ENCODE measurements around the gene CHEK1.
A peak's percentile ranks its signal among the peaks of the same experiment; 100 is the strongest.
"Not testable (repeated sequence)": the region's sequence is repeated elsewhere in the genome, so short reads cannot be mapped to it uniquely, and the experiment has no call there.

The CHEK1 gene

GRCh38 chr11:125624756-125625213, at the start of gene CHEK1:
CHEK1 (plus strand) TSS chr11:125625163; CDS start chr11:125626769, 1,606 bp downstream.
- DNase-seq (ENCODE audit: low read depth in 2 of 2) = no peak

DNA sequence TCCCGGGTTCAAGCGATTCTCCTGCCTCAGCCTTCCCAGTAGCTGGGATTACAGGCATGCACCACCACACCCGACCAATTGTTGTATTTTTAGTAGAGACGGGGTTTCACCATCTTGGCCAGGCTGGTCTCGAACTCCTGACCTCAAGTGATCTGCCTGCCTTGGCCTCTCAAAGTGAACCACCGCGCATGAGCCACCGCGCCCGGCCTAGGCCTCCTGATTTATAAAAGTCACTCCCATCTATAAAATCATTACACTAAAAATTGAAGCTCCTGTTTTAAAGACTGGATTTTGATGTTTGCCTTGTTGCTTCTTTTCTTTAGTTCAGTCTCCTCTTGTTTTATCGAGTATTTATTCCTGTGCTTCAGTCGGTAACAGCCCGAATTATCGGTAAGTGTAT, 47.8 kb upstream of the CHEK1 start:
- not testable (repeated sequence) for DNase-seq (ENCODE audit: low read depth in 2 of 2)

DNA sequence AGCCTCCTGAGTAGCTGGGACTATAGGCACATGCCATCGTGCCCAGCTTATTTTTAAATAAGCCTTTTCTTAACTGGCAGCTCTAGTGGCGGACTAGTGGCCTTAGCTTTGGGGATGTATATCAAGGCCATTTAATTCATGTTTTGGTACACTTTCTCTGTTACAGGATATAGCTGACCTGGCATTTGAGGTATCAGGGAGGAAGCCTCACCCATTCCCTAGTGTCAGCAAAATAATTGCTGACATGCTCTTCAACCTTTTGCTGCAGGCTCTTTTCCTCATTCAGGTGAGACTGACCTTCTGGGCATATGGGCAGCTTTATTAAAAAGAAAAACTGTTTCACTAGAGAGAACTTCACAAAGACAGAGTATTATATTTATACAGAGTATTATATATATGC, 46.2 kb upstream of the CHEK1 start:
- no peak for DNase-seq (ENCODE audit: low read depth in 2 of 2)

- DNase-seq (ENCODE audit: low read depth in 2 of 2) = no peak
These were observed 45.2 kb upstream of the CHEK1 start for GRCh38 chr11:125579811-125580210.

DNA sequence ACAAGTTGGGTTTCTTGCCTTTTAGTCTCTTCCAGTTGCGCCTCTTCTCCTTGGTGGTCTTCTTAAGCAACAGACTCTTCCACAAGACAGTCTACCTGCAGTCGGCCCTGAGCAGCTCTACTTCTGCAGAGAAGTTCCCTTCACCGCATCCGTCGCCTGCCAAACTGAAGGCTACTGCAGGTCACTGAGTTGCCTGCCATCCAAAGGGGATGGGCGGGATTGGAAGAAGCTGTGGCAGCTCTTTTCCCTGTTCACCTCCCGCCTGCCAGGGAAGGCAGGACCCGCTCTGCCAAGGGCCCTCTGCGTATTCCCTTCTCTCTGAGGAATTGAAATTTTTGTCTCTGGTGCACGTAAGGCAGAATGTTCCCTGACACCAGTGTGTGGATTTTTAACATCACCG, 41.5 kb upstream of the CHEK1 start:
- DNase-seq (ENCODE audit: low read depth in 2 of 2) = no peak

DNA sequence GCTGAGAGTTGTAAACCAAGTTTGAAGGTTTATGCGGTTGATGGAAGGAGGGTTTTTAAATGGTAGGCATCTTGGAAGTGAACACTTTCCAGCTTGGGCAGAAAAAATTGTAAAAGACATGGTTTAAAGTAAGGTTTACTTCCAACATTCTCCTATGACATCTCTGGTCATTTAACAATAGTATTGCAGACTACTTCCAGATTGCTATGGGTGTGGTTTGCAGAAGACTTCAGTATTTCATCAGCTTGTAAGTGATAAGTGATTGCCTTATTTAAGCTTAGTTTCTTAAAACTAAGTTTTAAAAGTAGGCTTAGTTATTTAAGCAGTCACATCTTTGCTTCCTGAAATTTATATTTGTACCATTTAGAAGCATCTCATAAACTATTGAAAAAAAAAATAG, 39.5 kb upstream of the CHEK1 start:
- DNase-seq (ENCODE audit: low read depth in 2 of 2) = no peak

DNA sequence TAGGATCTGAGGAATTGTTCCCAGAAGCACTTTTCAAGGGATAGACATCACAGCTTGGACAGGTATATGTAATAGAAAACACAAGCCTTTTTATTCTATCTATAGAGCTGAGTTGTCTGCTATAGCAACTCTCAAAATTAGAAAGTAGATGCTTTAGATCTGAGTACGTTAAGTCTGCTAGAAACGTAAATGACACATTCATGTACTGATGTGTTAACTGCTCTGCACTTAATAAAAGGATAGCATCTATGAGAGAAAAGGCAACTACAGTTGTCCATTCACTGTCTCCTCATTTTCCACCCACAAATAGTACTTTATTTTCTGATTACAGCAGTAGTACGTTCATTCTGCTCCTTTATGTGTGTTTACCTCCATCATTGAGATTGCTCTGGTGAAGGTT, 38.3 kb upstream of the CHEK1 start:
- no peak for DNase-seq (ENCODE audit: low read depth in 2 of 2)

DNA sequence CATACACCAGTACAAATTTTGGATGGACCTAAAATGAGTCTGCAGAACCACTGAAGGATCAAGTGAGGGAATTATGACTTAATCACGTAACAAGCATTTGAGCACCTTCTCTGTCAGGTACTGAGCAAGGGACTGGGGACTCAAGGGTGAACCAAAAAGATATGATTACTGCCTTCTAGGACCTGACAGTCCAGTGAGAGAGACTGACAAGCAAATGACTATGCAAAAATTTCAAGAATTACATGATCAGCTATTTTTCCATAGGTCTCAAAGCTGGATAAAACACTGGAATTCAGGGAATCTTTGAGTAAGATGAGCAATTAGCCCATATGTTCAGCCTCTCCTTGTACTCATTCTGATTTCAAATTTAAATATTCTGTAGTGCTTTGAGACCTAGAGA, 37.5 kb upstream of the CHEK1 start:
- no peak for DNase-seq (ENCODE audit: low read depth in 2 of 2)

DNA sequence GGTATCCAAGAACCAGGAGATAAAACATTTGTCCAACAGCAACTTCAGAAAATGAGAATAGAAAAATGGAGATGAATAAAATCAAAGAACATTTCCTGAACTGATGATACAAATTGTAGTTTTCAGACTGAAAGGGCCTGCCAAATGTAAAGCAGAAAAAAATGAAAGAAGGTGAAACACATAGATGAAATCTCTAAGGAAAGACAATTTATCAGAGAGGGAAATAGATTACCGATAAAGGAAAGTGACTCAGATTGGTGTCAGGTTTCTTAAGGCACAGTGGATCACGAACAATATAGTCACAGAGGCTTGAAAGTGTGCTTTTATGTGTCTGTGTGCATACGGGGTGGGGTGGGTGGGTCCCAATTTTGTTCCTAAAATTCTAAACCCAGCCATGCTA, 36.5 kb upstream of the CHEK1 start:
- DNase-seq (ENCODE audit: low read depth in 2 of 2) = no peak

DNA sequence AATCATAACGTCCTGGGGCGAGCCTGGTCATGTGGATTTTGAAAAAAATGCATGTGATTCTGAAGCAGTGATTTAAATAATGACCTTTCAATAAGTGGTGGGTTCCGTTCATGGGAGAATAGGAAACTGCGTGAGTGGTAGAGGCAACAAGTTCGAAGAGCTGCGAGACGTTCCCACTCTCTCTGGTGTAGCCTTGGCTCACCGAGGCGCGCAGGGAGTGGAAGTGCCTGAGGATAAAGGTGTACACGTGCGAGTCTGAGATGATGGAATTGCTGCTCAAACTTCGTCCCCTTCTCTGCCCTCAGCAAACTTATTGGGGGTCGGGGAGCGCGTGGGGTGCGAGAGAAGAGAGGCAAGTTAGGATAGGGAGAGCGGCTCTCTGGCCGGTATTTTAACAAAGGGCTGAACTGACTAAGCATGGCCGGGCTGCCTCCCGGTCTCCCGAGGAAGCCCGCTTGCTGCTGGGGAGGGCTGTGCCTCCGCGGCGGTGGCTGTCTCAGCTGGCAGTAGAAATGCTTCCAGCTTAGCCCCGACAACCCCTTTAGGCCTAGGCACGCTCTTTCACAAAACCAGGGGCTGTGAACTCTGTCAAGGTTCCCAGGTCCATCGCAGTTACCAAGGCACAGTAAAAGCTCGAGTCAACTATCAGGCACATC, 33.2 kb upstream of the CHEK1 start:
- DNase-seq (ENCODE audit: low read depth in 2 of 2) = no peak

- peak; percentile 100 for DNase-seq (ENCODE audit: low read depth in 2 of 2)
These were observed 32.5 kb upstream of the CHEK1 start, which contains the start of gene STT3A for GRCh38 chr11:125592305-125593113. STT3A (plus strand) TSS chr11:125592852; CDS start chr11:125595916, 3,064 bp downstream.

DNA sequence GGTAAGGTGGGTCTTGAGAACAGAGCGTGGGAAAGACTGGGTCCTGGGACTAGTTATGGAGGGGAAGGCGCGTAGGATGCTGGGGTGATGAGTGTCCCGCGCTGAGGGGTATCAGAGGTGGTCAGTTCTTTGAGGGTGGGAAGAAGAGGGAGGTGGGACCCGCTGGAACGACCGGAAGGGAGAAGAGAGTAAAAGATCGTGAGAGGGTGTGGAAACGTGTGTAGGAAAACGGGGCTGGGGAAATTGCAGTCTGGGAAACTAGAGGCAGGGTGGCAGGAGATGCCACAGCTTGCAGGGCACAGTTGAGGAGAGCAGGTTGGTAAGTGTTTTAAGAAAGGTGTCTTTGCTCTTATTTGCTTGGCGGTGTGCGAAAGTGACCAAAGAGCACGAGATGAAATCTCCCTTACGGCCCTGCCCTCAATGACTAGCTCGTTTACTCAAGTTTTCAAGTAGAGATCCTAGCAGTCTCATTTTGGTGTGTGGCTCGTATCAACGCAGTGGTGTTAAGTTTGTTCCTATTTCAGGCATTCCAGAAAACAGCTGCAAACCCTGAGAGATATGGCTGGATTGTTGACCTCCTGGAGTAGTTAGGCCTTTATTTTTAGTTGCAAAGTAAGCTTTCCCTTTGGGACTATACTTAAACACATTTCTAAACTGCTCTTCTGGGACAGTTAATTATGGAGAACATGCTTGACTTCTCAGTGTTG, 31.7 kb upstream of the CHEK1 start:
- no peak for DNase-seq (ENCODE audit: low read depth in 2 of 2)

GRCh38 chr11:125594958-125595357, 30.0 kb upstream of the CHEK1 start:
- DNase-seq (ENCODE audit: low read depth in 2 of 2) = no peak

GRCh38 chr11:125600663-125601062, 24.3 kb upstream of the CHEK1 start:
- DNase-seq (ENCODE audit: low read depth in 2 of 2) = no peak

DNA sequence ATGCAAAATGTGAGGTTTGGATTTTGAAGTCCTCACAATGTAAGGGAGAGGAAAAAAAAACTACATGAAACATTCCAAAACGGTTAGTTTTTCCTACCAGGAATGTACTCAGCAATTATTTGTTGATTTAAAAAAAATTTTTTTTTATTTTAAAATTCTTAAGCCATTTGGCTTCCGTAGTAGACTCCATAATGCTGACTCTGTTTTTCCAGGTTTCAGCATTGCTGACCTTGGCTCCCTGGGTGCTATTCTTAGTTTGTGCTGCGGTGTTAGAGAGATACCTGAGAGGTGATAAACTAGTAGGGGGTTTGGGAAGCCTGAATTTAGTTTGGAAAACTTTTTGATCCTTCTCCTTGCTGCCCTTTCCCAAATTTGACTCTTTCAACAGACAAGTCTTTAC, 21.8 kb upstream of the CHEK1 start:
- no peak for DNase-seq (ENCODE audit: low read depth in 2 of 2)

GRCh38 chr11:125605417-125605816, 19.5 kb upstream of the CHEK1 start:
- DNase-seq (ENCODE audit: low read depth in 2 of 2) = no peak

GRCh38 chr11:125609545-125609944, 15.4 kb upstream of the CHEK1 start:
- DNase-seq (ENCODE audit: low read depth in 2 of 2) = no peak

GRCh38 chr11:125618383-125618782, 6.6 kb upstream of the CHEK1 start:
- DNase-seq (ENCODE audit: low read depth in 2 of 2) = no peak

DNA sequence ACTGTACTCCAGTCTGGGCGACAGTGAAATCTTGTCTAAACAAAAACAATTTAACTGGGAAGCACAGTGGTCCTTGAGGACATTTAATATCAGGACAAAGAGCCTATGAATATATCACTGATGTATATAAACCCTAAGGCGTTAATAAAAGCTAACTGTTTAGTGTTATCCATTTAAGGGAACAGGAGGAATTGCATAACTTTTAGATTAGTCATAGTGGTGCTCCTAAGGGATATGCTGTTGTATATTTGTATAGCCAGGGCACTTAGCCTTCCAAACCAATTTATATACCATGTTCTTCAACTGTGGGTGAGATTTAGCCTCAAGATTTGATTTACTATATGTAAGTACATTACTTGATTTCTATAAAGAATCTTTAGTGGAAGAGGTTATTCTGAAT, 3.0 kb upstream of the CHEK1 start:
- peak; percentile 3 to 11 for DNase-seq (ENCODE audit: low read depth in 2 of 2)

DNA sequence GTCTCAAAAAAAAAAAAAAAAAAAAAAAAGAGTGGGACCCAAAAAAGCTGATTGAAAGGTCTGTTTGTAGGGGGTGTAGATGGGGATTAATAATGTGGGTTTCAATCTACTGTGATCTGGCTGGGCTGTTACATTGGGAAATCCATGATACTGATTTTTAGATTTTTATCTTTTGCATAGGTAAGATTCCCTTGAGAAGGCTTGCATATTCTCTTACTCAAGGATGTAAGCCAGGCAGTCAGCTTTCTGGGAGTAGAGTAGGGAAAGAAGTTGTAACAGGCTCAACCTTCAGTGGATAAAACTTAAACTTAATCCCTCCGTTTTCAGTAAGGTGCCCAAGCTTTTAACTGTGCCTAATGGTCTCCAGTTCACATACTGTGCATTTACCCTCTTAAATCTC, 1.9 kb upstream of the CHEK1 start:
- no peak for DNase-seq (ENCODE audit: low read depth in 2 of 2)

- no peak for DNase-seq (ENCODE audit: low read depth in 2 of 2)
These were observed 264 bp downstream of the CHEK1 start for GRCh38 chr11:125625225-125625629.

- peak; percentile 77 to 80 for DNase-seq (ENCODE audit: low read depth in 2 of 2)
These were observed 796 bp downstream of the CHEK1 start for GRCh38 chr11:125625630-125626287.

Data from fibroblast of skin of left biceps (primary cell).